Activated CD8-positive, alpha-beta T cell treated with anti-CD3 and anti-CD28 coated beads for 36 hours (primary cell): ENCODE results near the gene ADAMTS17. TPM values are rescaled to one million over a fixed set of nuclear protein-coding genes. Genes with fewer than 3 reads are reported as not detected.

ENCODE experiments used
- ATAC-seq: fragments of 200-7000 bp; cut with Tn5 transposase; one replicate; pipeline ENCODE4 v1.10.0; 2021; ENCODE audit warnings: mild to moderate bottlenecking, moderate library complexity
- CTCF ChIA-PET: fragments of 350-600 bp; sonication (Branson Sonifier 250); formaldehyde crosslinking; loops from one replicate; lab custom pipeline; 2021; ENCODE audit warnings: antibody characterized with exemption; lab: Charles Lee
- POLR2A ChIA-PET: fragments of 350-600 bp; sonication (Branson Sonifier 250); formaldehyde crosslinking; loops from one replicate; lab custom pipeline; 2021; ENCODE audit warnings: antibody characterized with exemption; lab: Charles Lee
- DNase-seq: peaks from one replicate; pipeline ENCODE4 v3.0.0-alpha.2; 2020
- H3K27ac Mint-ChIP-seq: one replicate; pipeline ENCODE4 v1.8.0; 2021; ENCODE audit warnings: mild to moderate bottlenecking, mixed read lengths
- H3K27me3 Mint-ChIP-seq: one replicate; pipeline ENCODE4 v1.8.0; 2021; ENCODE audit warnings: mixed read lengths
- H3K36me3 Mint-ChIP-seq: one replicate; pipeline ENCODE4 v1.8.0; 2021; ENCODE audit warnings: low read depth, mixed read lengths
- H3K4me1 Mint-ChIP-seq: one replicate; pipeline ENCODE4 v1.8.0; 2021; ENCODE audit warnings: low read depth, mixed read lengths
- H3K4me3 Mint-ChIP-seq: one replicate; pipeline ENCODE4 v1.8.0; 2021; ENCODE audit warnings: mild to moderate bottlenecking, moderate library complexity, mixed read lengths
- H3K9me3 Mint-ChIP-seq: one replicate; pipeline ENCODE4 v1.8.0; 2021; ENCODE audit warnings: mixed read lengths
- intact Hi-C: fragments of 100-400 bp; cut with micrococcal nuclease; formaldehyde crosslinking; loops from one replicate; pipeline ENCODE4 v1.10.0; 2022
- total RNA-seq, 2 experiments: library from RNA; stranded (reverse); gene quantifications; one replicate each; pipeline ENCODE4 v1.2.3, GENCODE V29; 2021
- TF ChIP-seq, protein P1 (sequence below): fragments of 200-600 bp; IDR thresholded peaks from one replicate; pipeline ENCODE4 v1.8.0; 2022; ENCODE audit warnings: antibody characterized with exemption, mild to moderate bottlenecking

The ADAMTS17 gene
- total RNA-seq, 2 experiments from 2014 or later, result 0.60 to 1.5 TPM

DNA sequence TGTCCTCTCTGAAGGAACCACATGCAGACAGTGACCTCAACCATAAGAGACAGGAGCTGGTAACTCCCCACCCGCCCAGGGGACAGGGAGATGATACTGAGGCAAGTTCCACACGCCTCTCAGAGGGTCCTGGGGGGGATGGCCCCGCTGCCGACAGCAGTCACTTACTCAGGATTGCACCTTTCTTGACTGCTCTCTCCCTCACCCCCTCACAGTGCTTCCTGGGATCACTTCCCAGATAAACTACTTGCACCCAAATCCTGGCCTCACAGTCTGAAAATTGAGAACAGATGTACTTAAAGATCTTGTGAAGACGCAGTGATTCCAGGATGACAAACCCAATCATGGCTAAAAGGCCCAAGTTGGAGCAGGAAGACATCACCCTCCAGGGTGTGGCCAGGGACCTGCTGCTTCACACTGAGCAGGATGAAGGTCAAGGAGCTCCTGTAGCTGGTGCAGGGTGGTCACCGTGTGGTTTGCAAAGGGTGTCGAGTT is 207.6 kb downstream of the ADAMTS17 start:
- intact Hi-C loops, result loop anchor here (10.0 kb wide), 1 partner anchor 201 kb away; no protein-coding TSS in a partner anchor
- H3K4me3 Mint-ChIP-seq, result no peak overlapping the region
- CTCF ChIA-PET, result interaction anchor here (4.6 kb wide), 1 partner anchor 205 kb away, joined by 13 read pairs; no protein-coding TSS in a partner anchor
- TF ChIP-seq, protein P1, sequence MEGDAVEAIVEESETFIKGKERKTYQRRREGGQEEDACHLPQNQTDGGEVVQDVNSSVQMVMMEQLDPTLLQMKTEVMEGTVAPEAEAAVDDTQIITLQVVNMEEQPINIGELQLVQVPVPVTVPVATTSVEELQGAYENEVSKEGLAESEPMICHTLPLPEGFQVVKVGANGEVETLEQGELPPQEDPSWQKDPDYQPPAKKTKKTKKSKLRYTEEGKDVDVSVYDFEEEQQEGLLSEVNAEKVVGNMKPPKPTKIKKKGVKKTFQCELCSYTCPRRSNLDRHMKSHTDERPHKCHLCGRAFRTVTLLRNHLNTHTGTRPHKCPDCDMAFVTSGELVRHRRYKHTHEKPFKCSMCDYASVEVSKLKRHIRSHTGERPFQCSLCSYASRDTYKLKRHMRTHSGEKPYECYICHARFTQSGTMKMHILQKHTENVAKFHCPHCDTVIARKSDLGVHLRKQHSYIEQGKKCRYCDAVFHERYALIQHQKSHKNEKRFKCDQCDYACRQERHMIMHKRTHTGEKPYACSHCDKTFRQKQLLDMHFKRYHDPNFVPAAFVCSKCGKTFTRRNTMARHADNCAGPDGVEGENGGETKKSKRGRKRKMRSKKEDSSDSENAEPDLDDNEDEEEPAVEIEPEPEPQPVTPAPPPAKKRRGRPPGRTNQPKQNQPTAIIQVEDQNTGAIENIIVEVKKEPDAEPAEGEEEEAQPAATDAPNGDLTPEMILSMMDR, result no peak
- no peaks in the 10 kb centered on the region for H3K4me1 Mint-ChIP-seq
- no peak for DNase-seq
- no peaks in the 10 kb centered on the region for H3K36me3 Mint-ChIP-seq
- H3K9me3 Mint-ChIP-seq, result no peaks in the 10 kb centered on the region
- no peaks in the 10 kb centered on the region for H3K27me3 Mint-ChIP-seq
- no peak overlapping the region for H3K27ac Mint-ChIP-seq
- POLR2A ChIA-PET, result no interaction called here
- ATAC-seq, result no peak

DNA sequence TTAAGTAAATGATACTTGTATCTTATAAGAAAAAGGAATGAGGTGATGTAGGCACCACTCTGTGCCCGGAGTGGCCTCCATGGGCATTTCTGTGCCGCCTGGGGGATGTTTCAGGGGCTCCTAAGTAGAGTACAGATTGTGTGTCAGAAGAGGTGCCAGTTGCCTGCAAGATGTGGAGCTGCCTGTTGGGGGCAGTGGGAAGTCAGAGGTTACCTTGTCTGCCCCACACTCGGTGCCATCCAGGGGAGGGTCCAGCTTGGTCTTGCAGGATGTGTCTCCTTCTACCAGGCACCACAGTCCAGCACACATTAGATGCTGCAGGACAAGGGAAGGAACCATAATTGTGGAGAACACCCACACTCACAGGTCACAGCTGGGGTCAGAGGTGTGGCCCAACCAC is 208.8 kb downstream of the ADAMTS17 start:
- H3K27me3 Mint-ChIP-seq, result no peaks in the 10 kb centered on the region
- no peaks in the 10 kb centered on the region for H3K36me3 Mint-ChIP-seq

GRCh38 chr15:100132309-100132708 is 209.5 kb downstream of the ADAMTS17 start:
- intact Hi-C loops, result loop anchor here (10.0 kb wide), 1 partner anchor 202 kb away; no protein-coding TSS in a partner anchor
- H3K27me3 Mint-ChIP-seq, result no peaks in the 10 kb centered on the region
- CTCF ChIA-PET, result interaction anchor here (0.8 to 4.6 kb wide), 3 partner anchors 204 to 218 kb away, joined by 3 to 13 read pairs (median 4); no protein-coding TSS in a partner anchor
- H3K36me3 Mint-ChIP-seq, result no peaks in the 10 kb centered on the region
- ATAC-seq (no peak), DNase-seq (no peak)
- H3K27ac Mint-ChIP-seq, result no peak overlapping the region
- no peak overlapping the region for H3K4me3 Mint-ChIP-seq
- H3K4me1 Mint-ChIP-seq, result no peaks in the 10 kb centered on the region
- POLR2A ChIA-PET, result interaction anchor here (1.2 kb wide), 1 partner anchor 69 kb away, joined by 3 read pairs; no protein-coding TSS in a partner anchor
- TF ChIP-seq, protein P1, result no peak
- H3K9me3 Mint-ChIP-seq, result no peaks in the 10 kb centered on the region

More for the DNA sequence above, 208.8 kb downstream of the ADAMTS17 start:
- TF ChIP-seq, protein P1, result no peak
- ATAC-seq (no peak), DNase-seq (no peak)
- no peaks in the 10 kb centered on the region for H3K4me1 Mint-ChIP-seq
- ChIA-PET POLR2A (no interaction called here), CTCF (interaction anchor here (0.9 to 4.6 kb wide), 4 partner anchors 205 to 218 kb away, joined by 3 to 13 read pairs (median 3); no protein-coding TSS in a partner anchor)
- no peak overlapping the region for H3K4me3 Mint-ChIP-seq
- intact Hi-C loops, result loop anchor here (10.0 kb wide), 1 partner anchor 202 kb away; no protein-coding TSS in a partner anchor
- H3K27ac Mint-ChIP-seq, result no peak overlapping the region
- H3K9me3 Mint-ChIP-seq, result no peaks in the 10 kb centered on the region

GRCh38 chr15:100131321-100132224 is 210.2 kb downstream of the ADAMTS17 start:
- TF ChIP-seq, protein P1, result peak; percentile 24
- intact Hi-C loops, result loop anchor here (10.0 kb wide), 1 partner anchor 203 kb away; no protein-coding TSS in a partner anchor
- peak; percentile 77 for ATAC-seq
- H3K27me3 Mint-ChIP-seq, result no peaks in the 10 kb centered on the region
- peak; percentile 49 for DNase-seq
- H3K27ac Mint-ChIP-seq, result no peak overlapping the region
- peak overlapping the region; percentile 38 for H3K4me3 Mint-ChIP-seq
- H3K36me3 Mint-ChIP-seq, result no peaks in the 10 kb centered on the region
- no peaks in the 10 kb centered on the region for H3K9me3 Mint-ChIP-seq
- H3K4me1 Mint-ChIP-seq, result no peaks in the 10 kb centered on the region
- ChIA-PET CTCF (interaction anchor here (0.8 to 4.6 kb wide), 5 partner anchors 144 to 218 kb away, joined by 3 to 13 read pairs (median 3); no protein-coding TSS in a partner anchor), POLR2A (interaction anchor here (1.2 kb wide), 1 partner anchor 69 kb away, joined by 3 read pairs; no protein-coding TSS in a partner anchor)
